Lung microvascular endothelial cell (primary cell): ENCODE results near the gene IFI30. TPM values are rescaled to one million over a fixed set of nuclear protein-coding genes. Genes with fewer than 3 reads are reported as not detected.
"Not testable (repeated sequence)": the region's sequence is repeated elsewhere in the genome, so short reads cannot be mapped to it uniquely, and the experiment has no call there.

Experiments used
- DNase-seq, 2 donors: peaks; one replicate each; pipeline versions ENCODE4 v3.0.0 to v3.0.0-alpha.2; 2010; ENCODE audit warnings: low read depth in 2 of 2
- total RNA-seq: library from RNA; depleted of rRNA; stranded (reverse); fragments of >200 nt; gene quantifications from 2 replicates; pipeline ENCODE4 v1.2.1, GENCODE V29; 2014

Gene IFI30
- total RNA-seq, 1 donor from 2014 or later, result 4.4 TPM

- DNase-seq, result peak in 1 of 2 donors; percentile 40
Observed at GRCh38 chr19:18202778-18203407, 29.3 kb downstream of the IFI30 start.

DNA sequence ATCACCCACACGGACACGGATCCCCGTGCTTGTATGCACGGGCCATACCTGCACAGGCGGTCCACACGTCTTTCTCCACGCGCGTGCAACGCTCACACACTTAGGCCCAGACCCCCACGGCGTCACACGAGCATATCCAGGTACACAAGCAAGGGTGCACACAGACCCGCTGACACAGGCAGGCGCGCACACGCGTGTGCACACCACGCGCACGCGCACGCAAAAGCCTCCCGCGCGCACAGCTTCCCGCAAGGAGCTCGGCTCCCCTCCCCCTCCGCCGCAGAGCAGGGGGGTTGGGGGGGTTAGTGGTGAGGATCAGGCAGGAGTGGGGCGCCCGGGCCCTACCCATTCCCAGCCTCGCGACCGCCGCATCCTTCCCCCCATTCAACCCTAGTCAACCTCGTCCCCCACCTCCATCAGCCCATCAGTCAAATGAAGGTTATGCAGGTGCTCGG is 29.8 kb downstream of the IFI30 start:
- peak in 1 of 2 donors; percentile 29 for DNase-seq

- DNase-seq, result peak; percentile 100
Observed at GRCh38 chr19:18203863-18204393, 30.3 kb downstream of the IFI30 start, which contains the start of gene RAB3A. Gene RAB3A (minus strand): TSS chr19:18204042. CDS start chr19:18202740, 1,302 bp downstream.

DNA sequence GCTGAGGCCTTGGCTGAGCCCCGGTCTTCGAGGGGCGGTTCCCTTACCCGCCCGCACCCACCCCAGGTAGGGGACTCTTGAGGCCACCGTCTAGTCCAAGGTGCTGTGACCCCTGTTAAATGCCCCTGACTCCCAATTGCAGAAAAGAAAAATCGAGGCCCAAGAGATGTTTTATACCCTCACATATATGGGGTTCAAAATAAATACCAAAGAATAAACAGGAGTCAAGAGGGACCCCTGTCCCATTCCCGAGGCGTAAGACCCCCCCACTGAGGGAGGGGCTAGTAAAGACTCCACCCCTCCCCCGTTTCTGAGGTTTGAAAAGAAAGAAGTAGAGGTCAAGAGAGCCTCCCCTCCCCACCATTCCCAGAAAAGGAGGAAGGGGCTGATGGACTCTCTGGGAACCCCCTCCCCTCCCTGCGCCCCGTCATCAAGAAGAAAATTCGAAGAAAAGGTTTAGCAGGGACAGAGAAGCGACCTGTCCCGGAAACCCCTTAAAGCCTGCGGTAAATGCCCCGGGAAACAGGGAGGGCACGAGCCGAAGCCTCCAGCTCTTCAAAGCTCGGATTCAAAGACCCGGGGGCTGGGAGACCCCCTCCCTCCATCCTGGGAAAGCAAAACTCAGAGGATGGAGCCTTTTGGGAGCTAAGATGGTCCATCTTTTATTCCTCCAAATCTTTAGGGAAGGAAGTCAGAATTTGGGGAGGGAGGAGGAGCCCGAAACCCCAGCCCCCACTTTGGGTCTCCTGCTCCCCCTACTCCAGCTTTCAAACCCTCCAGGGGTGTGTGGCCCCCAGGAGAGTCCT is 31.0 kb downstream of the IFI30 start:
- DNase-seq, result peak in 1 of 2 donors; percentile 51

- DNase-seq, result peak; percentile 75 to 82
Observed at GRCh38 chr19:18205200-18205892, 31.7 kb downstream of the IFI30 start.

DNA sequence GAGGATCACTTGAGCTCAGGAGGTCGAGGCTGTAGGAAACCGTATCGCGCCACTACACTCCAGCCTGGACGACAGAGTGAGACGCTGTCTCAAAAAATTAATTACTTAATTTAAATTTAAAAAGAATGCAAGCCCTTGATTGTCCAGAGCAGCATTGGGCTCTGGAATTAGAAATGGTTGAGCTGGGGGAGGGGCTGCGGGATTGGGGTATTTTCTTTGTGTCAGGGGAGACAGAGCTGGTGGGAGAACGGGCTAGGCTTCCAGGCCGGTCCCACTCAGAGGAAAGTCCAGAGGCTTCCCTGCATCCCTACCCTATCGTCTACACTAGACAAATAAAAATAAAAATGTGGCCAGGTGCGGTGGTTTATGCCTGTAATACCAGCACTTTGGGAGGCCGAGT is 32.4 kb downstream of the IFI30 start:
- DNase-seq, result no peak

- DNase-seq, result peak; percentile 30 to 51
Observed at GRCh38 chr19:18208098-18208951, 34.7 kb downstream of the IFI30 start.

DNA sequence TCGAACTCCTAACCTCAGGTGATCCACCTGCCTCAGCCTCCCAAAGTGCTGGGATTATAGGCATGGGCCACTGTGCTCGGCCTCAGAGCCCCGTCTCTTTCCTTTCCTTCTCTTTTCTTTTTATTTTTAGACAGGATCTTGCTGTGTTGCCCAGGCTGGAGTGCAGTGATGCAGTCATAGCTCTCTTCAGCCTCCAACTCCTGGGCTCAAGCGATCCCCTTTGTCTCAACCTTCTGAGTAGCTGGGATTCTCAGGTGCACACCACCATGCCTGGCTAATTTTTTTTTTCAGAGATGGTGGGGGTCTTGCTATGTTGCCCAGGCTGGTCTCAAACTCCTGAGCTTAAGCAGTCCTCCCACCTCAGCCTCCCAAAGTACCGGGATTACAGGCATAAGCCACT is 36.3 kb downstream of the IFI30 start:
- not testable (repeated sequence) for DNase-seq

DNA sequence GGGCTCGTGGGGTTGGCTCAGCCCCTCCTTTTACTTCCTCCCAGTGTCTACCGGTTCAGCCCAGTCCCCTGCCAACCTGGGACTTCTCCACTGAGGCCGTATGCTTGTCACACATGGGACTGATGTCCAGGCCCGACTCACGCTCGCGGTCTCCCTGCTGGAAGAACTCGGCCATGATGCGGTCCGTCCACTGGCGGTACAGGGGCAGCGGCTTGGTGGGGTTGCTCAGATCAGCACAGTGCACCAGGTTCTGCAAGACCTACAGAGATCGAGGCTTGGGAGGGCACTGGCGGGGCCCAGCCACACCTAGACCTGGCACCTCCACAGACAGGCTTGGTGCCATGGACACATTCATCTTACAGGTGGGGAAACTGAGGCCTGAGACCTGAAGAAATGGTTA is 38.1 kb downstream of the IFI30 start:
- DNase-seq, result no peak

GRCh38 chr19:18214779-18215433 is 41.3 kb downstream of the IFI30 start:
- no peak for DNase-seq

DNA sequence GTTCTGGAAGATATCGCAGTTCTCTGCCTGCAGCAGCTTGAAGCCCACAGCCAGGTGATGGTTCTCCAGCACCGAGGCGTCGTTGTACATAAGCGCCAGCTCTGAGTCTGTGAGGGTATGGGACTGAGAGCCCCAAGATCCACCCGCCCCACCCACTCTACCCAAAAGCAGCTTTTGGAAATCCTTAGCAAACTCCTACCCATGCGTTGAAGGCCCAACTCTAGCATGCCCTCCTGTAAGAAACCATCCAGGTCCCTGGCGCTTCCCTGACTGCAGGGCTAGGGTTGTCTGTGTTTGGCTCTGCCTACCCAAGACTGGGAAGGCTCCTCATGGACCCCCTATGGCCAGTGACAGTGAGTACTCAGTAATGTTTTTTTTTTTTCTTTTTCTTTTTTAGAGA is 43.2 kb downstream of the IFI30 start:
- DNase-seq, result no peak

DNA sequence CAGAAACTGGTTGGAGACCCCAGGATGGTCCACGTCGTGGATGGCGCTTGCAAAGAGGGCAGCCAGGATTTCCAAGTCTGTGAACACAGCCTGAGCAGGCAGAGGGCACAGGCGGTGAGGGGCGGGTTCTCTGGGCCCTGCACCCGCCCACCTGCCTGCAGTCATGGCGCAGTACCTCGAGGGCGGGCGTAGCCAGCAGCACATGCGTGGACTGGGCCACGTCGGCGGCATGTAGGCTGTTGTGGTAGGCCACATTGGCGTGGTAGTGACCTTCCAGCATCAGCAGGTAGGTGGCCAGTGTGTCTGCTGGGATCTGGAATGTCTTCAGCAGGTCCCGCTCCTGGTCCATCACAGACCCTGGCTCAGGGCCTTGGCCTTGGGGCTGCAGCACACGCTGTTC is 44.5 kb downstream of the IFI30 start:
- DNase-seq, result no peak

DNA sequence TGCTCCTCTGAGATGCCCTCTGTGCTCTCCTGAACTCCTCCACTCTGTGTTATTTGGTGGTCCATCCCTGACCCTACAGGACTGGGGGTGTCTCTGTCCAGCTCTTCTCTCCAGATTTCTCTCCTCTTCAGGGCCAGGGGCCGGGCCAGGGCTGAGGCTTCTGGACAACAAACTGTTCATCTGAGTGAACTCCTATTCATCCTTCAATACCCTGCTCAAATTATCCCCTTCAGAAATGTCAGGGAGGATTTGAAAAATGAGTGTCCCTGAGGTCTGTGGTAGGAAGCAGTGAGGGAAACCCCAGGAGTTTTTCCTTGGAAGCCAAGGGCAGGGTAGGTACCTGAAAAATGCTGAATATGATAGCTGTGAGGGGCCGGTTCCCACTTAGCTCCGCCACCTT is 45.0 kb downstream of the IFI30 start:
- DNase-seq, result no peak

DNA sequence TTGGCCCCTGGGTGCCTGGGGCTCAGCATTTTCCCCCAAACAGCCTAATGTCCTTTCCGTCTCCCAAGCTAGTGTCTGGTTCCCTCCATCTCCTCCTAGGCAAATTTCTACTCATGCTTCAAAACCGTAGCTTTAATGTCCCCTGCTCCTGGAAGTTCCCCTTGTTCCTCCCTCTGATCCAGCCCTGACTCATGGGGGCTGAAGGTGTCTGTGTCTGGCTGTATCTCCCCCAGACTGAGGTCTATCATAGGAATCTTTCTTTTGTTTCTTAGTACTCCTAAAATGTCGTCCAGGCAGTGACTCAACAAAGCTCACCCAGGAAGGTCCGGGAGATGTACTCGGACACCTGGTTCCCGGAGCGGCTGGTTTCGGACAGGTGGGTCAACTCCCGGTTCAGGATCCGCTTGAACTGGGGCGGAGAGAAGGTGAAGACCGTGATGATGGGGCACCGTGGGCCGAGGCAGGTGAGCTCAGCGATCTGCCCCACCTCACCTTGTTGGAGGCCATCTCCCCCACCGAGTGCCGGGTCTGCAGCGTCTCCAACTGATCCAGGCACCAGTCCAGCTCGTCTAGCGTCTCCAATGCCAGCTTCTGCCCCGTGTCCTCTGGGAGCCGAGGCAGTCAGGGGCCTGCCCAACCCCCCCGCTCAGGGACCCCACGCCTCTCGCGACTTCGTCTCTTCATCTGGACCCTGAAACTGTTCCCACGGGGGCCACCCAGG is 46.5 kb downstream of the IFI30 start:
- no peak for DNase-seq

GRCh38 chr19:18220632-18221275 is 47.1 kb downstream of the IFI30 start:
- no peak for DNase-seq

GRCh38 chr19:18221815-18222725 is 48.5 kb downstream of the IFI30 start:
- no peak for DNase-seq

DNA sequence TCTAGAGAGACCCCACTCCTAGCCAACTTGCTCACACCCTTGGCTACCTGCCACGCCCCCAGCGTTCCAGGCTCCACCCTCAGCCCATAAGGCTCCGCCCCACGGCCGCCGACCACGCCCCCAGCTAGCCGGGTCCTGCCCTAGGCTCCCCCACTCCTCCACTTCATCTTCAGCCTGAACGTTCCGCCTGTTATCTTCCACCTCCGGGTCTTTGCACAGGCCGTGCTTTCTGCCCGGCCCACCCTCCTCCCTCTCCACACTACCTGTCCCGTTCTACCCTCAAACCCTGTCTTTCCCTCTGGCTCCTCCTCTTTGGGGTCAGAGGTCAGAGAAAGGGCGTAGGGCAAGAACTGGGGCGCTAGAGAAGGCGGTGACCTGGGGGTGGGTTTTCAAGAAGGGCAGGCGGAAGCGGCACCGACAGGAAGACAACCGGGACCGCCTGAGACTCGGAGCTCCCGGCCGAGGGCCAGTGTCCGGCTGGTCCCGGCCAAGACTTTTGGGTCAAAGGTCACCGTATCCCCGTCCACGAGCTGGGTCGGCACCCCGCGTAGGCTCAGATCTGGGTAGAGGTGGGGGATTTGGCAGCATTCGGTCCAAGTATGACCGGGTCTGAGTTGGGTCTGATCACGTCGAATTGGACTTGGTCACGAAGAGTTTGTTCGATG is 50.4 kb downstream of the IFI30 start:
- peak in 1 of 2 donors; percentile 25 for DNase-seq
